Thyroid gland (tissue), 4 donors: Measurements from ENCODE around the gene MDGA2. TPM values are rescaled to one million over a fixed set of nuclear protein-coding genes. Genes with fewer than 3 reads are reported as not detected.

Source experiments
- DNase-seq, 2 donors: peaks; one replicate each; pipeline ENCODE4 v3.0.0-alpha.2; 2019
- H3K27ac ChIP-seq, 3 donors: fragments of 200-600 bp; sonication (generic); 1 replicate in 2 of 3; 2 replicates in 1 of 3; pipeline ENCODE4 v1.5.1; 2016 to 2019; ENCODE audit warnings: mild to moderate bottlenecking in 1 of 3, moderate library complexity in 1 of 3
- H3K27me3 ChIP-seq: fragments of 200-600 bp; sonication (generic); one replicate; pipeline ENCODE4 v1.5.1; 2019
- H3K36me3 ChIP-seq, 2 donors: fragments of 200-600 bp; sonication (generic); one replicate each; pipeline ENCODE4 v1.5.1; 2016 to 2019
- H3K4me1 ChIP-seq, 2 donors: fragments of 200-600 bp; sonication (generic); one replicate each; pipeline ENCODE4 v1.5.1; 2017 to 2019
- H3K4me3 ChIP-seq, 3 donors: fragments of 200-600 bp; sonication (generic); replicated peaks in 1 of 3; 1 replicate in 2 of 3; 2 replicates in 1 of 3; pipeline ENCODE4 v1.5.1; 2016; ENCODE audit warnings: mild to moderate bottlenecking in 1 of 3
- H3K9me3 ChIP-seq: fragments of 200-600 bp; sonication (generic); one replicate; pipeline ENCODE4 v1.5.1; 2017
- CTCF ChIP-seq, 6 experiments: fragments of 200-600 bp in 3 of 6; fragments of 450-650 bp in 3 of 6; sonication (generic) in 3 of 6; IDR thresholded peaks; one replicate each; pipeline ENCODE4 v1.5.1; 2016 to 2019; ENCODE audit warnings: antibody characterized with exemption in 6 of 6, mild to moderate bottlenecking in 2 of 6, inconsistent platforms in 1 of 6, moderate library complexity in 1 of 6
- POLR2A ChIP-seq, 2 donors: fragments of 450-650 bp; IDR thresholded peaks; one replicate each; pipeline ENCODE4 v1.6.1; 2017; ENCODE audit warnings: antibody characterized with exemption in 2 of 2, mild to moderate bottlenecking in 2 of 2, moderate library complexity in 1 of 2
- WGBS, 2 donors: methylation state at CpG; one replicate each; pipeline ENCODE4 v1.1.5; 2017; 5-methylcytosine and 5-hydroxymethylcytosine counted together
- intact Hi-C: fragments of 100-400 bp; cut with DNase I; formaldehyde crosslinking; loops from one replicate; pipeline ENCODE4 v1.15.1; 2023
- total RNA-seq, 4 donors: library from RNA; depleted of rRNA; stranded (reverse); fragments of >200 nt; gene quantifications; one replicate each; pipeline ENCODE4 v1.2.3, GENCODE V29; 2016

MDGA2 gene
- total RNA-seq, 4 donors from 2014 or later = not detected

GRCh38 chr14:47008732-47009131 is 666.7 kb downstream of the MDGA2 start:
- no peak overlapping the region for H3K27ac ChIP-seq
- WGBS, 2 donors = 95 to 97% methylated on average over 2 of the region's 2 CpGs
- no peaks in the 10 kb centered on the region for H3K27me3 ChIP-seq
- H3K36me3 ChIP-seq = no peaks in the 10 kb centered on the region
- no peak for DNase-seq
- H3K9me3 ChIP-seq = no peaks in the 10 kb centered on the region
- H3K4me3 ChIP-seq = no peak overlapping the region
- intact Hi-C loops = no loop called here
- no peak for TF ChIP-seq POLR2A (IDR thresholded peaks at IDR 0.05)
- TF ChIP-seq CTCF (IDR thresholded peaks at IDR 0.05) = no peak
- no peaks in the 10 kb centered on the region for H3K4me1 ChIP-seq

GRCh38 chr14:46999661-47000060 is 675.7 kb downstream of the MDGA2 start:
- DNase-seq = no peak
- no peaks in the 10 kb centered on the region for H3K9me3 ChIP-seq
- no peaks in the 10 kb centered on the region for H3K4me1 ChIP-seq
- intact Hi-C loops = no loop called here
- TF ChIP-seq POLR2A (IDR thresholded peaks at IDR 0.05) (no peak), CTCF (IDR thresholded peaks at IDR 0.05) (no peak)
- H3K4me3 ChIP-seq = no peak overlapping the region
- no peaks in the 10 kb centered on the region for H3K36me3 ChIP-seq
- no peak overlapping the region for H3K27ac ChIP-seq
- WGBS, 2 donors = 83 to 85% methylated on average over 1 of the region's 1 CpG
- no peaks in the 10 kb centered on the region for H3K27me3 ChIP-seq

- Histone ChIP-seq H3K4me1 (no peaks in the 10 kb centered on the region), H3K9me3 (peaks cover 4% of the 10 kb centered on the region), H3K27ac (no peak overlapping the region), H3K27me3 (no peaks in the 10 kb centered on the region), H3K4me3 (no peak overlapping the region), H3K36me3 (no peaks in the 10 kb centered on the region)
- intact Hi-C loops = no loop called here
- no peak for DNase-seq
- TF ChIP-seq CTCF (IDR thresholded peaks at IDR 0.05) = no peak
- no peak for TF ChIP-seq POLR2A (IDR thresholded peaks at IDR 0.05)
These were observed 685.8 kb downstream of the MDGA2 start for GRCh38 chr14:46989566-46989965.

- no peak for TF ChIP-seq CTCF (IDR thresholded peaks at IDR 0.05)
- no peak for TF ChIP-seq POLR2A (IDR thresholded peaks at IDR 0.05)
- WGBS, 2 donors = 88 to 92% methylated on average over 4 of the region's 4 CpGs
- intact Hi-C loops = no loop called here
- Histone ChIP-seq H3K4me1 (no peaks in the 10 kb centered on the region), H3K9me3 (peaks cover 4% of the 10 kb centered on the region), H3K27me3 (no peaks in the 10 kb centered on the region), H3K27ac (no peak overlapping the region), H3K4me3 (no peak overlapping the region), H3K36me3 (no peaks in the 10 kb centered on the region)
- DNase-seq = no peak
These were observed 687.1 kb downstream of the MDGA2 start for GRCh38 chr14:46988312-46988711.

GRCh38 chr14:46985529-46986380 is 689.6 kb downstream of the MDGA2 start:
- no peak for TF ChIP-seq POLR2A (IDR thresholded peaks at IDR 0.05)
- TF ChIP-seq CTCF (IDR thresholded peaks at IDR 0.05) = no peak
- H3K4me1 ChIP-seq = no peaks in the 10 kb centered on the region
- peaks cover 4% of the 10 kb centered on the region for H3K9me3 ChIP-seq
- H3K36me3 ChIP-seq = no peaks in the 10 kb centered on the region
- WGBS, 2 donors = 47 to 54% methylated on average over 6 of the region's 6 CpGs
- intact Hi-C loops = no loop called here
- H3K27me3 ChIP-seq = no peaks in the 10 kb centered on the region
- H3K27ac ChIP-seq = no peak overlapping the region
- no peak overlapping the region for H3K4me3 ChIP-seq
- no peak for DNase-seq
